CD4-positive, alpha-beta T cell treated with Interleukin-1 beta for 1 hour (primary cell): ENCODE data around the gene ACTN2.

Experiments used
- DNase-seq, 2 donors: peaks; one replicate each; pipeline ENCODE4 v3.0.0-alpha.2; 2020 to 2022

Gene ACTN2

DNA sequence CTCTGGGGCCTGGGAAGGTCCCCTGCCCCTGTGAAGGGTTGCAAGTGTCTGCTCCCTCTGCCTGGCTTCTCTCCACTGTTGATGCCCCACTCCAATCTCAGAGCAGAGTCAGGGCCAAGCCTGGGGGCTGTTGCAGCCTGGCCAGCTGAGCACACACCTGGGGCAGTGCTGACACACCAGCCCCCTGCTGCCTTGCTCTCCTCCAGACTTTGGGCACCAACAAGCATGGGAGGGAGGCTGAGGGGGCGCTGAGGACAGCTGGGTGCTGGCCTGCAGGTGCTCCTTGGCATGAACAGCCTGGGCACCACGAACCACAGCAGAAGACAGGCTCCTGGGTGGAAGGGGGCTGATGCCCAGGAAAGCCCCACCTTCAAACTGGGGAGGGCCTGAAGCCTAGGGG lies 99.2 kb downstream of the ACTN2 start:
- no peak for DNase-seq

DNA sequence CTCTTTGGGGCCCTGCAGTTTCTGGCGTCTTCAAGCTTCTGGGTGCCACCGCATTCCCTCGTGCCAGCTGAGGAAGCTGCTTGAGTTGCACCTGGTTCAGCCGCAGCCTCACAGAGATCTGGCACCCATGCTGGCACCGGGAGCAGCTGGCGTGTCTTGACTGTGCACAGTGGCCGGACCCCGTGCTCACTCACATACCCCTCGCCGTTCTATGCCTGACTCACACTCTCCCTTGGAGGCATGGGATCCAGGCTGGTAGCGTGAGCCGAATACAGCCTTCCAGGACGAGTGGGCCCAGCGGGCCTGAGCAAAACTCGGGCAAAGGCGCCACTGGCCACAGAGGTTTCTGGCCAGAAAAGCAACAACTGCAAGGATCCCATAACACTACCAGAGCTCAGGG lies 100.2 kb downstream of the ACTN2 start:
- no peak for DNase-seq

GRCh38 chr1:236794585-236795034 lies 108.3 kb downstream of the ACTN2 start:
- DNase-seq: no peak

- peak; percentile 95 to 97 for DNase-seq
These were observed 108.9 kb downstream of the ACTN2 start, which contains the start of gene MTR for GRCh38 chr1:236795035-236795756. TSS of gene MTR (plus strand) at chr1:236795292. CDS start at chr1:236795704, 412 bp downstream.

GRCh38 chr1:236795757-236796667 lies 109.7 kb downstream of the ACTN2 start:
- peak in 1 of 2 donors; percentile 67 for DNase-seq

- no peak for DNase-seq
These were observed 112.7 kb downstream of the ACTN2 start for GRCh38 chr1:236799001-236799400.

- no peak for DNase-seq
These were observed 113.8 kb downstream of the ACTN2 start for GRCh38 chr1:236800002-236800620.

DNA sequence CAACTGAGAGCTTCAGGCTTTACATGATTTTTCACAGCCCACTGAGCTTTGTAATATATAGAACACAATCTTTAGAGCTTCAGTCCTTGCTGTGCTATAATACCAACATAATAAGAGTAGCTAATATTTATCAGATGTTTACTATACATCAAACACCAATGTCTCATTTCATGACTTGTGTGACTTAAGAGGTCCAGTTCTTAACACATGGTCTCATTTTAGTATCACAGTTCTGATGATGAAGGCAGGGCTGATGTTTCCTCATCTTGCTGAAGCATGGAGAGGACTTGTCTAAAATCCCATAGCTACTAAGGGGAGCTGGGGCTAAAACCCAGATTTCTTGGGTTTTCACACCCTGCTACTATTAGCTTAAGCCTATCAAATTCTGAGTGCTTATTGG lies 114.3 kb downstream of the ACTN2 start:
- DNase-seq: no peak

DNA sequence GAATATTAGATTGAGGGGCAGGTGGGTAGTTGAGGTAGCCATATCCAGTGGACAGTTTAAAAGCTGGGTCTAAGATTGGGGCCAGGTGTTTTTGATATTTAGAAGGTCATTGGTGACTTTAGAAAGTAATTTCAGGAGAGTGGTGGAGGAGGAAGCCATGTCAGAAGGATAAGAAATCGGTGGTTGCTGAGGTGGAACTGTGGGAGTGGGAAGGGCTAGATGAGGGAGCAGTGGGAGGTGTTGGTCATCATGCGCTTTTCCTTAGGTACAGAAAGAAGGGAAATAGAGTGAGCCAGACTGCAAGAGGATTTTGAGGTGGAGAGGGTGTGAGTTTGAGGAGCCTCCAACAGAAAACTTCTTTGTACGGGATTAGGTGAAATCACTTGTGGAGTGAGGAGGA lies 116.0 kb downstream of the ACTN2 start:
- DNase-seq: no peak

DNA sequence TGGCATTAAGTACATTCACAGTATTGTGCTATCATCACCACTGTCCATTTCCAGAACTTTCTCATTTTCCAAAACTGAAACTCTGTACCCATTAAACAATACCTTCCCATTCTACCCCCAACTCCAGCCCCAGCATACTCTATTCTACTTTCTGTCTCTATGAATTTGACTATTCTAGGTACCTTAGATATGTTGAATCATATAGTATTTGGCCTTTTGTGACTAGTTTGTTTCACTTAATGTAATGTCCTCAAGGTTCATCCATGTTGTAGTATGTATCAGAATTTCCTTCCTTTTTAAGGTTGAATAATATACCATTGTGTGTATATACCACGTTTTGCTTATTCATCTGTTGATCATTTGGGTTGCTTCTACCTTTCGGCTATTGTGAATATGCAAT lies 120.3 kb downstream of the ACTN2 start:
- no peak for DNase-seq

- no peak for DNase-seq
These were observed 121.7 kb downstream of the ACTN2 start for GRCh38 chr1:236808005-236808404.

- no peak for DNase-seq
These were observed 122.3 kb downstream of the ACTN2 start for GRCh38 chr1:236808564-236809130.

DNA sequence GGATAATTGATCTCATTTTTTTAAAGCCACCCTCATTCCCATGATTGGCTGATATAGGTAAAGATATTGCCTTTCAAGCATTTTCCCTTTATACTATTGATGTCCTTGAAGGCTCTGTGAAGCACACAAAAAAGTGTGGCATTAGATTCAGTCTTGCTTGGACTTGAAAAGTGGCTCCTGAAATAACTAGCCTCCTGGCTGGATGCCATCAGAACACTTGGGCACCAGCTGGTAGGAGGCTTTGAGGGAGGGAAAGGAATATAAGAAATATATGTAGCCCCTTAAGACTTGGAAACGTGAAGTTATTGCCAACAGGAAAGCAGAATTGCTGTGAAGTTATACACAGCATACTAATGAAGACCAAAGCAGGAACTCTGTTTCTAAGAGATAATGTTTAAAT lies 122.8 kb downstream of the ACTN2 start:
- DNase-seq: no peak

DNA sequence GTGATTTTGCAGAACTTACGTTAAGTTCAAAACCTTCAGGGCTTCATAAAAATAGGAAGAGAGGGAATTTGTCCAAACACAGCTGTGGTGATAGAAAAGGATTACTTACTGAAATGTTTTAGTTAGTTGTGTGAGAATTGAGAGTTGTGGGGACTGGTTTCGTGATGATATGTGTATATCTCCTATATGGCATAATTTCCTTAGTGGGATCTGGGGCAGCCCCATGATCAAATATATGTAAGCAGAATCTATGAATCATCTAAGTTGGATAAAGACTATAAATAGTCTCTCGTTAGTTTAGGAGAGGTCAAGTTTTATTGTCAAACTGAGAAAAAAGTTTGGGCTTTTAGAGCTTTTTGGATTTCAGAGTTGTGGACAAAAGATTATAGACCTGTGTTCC lies 123.7 kb downstream of the ACTN2 start:
- no peak for DNase-seq

DNA sequence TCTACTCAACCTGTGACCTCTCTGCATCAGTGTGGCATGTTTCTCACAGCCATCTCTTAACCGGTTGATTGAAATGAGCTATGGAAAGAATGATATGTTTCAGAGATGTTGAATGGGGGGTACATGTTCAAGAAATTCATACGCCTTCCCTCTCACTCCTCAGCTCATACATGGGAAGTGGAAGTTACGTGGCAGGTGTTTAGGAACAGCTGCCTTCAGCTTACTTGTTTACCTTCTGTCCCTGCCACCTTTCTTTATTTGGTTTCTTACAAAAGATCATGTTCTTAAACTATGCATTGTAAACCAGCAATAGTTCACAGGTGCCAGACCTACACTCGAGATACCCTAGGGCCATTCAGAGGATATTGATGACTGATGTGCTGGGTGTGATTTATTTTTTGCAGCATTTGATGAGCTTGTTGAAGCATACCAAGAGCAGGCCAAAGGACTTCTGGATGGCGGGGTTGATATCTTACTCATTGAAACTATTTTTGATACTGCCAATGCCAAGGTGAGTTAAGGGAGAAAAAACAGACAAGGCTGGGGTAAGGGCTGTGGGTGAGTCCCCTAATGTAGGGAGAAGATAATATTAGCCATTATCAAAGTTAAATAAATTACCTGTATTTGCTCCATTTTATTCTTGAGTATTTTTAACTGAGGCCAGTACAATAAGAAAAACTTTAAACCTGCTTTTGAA lies 126.2 kb downstream of the ACTN2 start:
- DNase-seq: no peak
